Frontal cortex (tissue), 4 donors: ENCODE results near the gene KIF26B. TPM values are rescaled to one million over a fixed set of nuclear protein-coding genes. Genes with fewer than 3 reads are reported as not detected.

Experiments used
- DNase-seq, 2 donors: peaks; one replicate each; pipeline ENCODE4 v3.0.0; 2012; ENCODE audit warnings: low spot score in 2 of 2
- FAIRE-seq: peaks from 2 replicates; lab custom pipeline; 2012; peaks lifted over from hg19 to GRCh38; lab: Jason Lieb, UNC
- total RNA-seq: library from RNA; depleted of rRNA; stranded (reverse); fragments of >200 nt; gene quantifications from one replicate; pipeline ENCODE4 v1.2.3, GENCODE V29; 2014
- donor health status: control.
- donor health status: control.
- donor health status: control.

The KIF26B gene
- total RNA-seq, 1 donor from 2014 or later, result 11.4 TPM

- DNase-seq (no peak), FAIRE-seq (no peak)
These were observed 107.0 kb downstream of the KIF26B start for GRCh38 chr1:245261786-245262185.

GRCh38 chr1:245263529-245264095 is 108.8 kb downstream of the KIF26B start:
- DNase-seq (no peak), FAIRE-seq (no peak)

GRCh38 chr1:245264226-245264625 is 109.4 kb downstream of the KIF26B start:
- no peak for DNase-seq
- FAIRE-seq, result no peak

GRCh38 chr1:245266105-245266504 is 111.3 kb downstream of the KIF26B start:
- FAIRE-seq, result no peak

GRCh38 chr1:245270063-245270462 is 115.3 kb downstream of the KIF26B start:
- DNase-seq, result no peak
- no peak for FAIRE-seq

More at GRCh38 chr1:245266105-245266504, 111.3 kb downstream of the KIF26B start:
- DNase-seq, result no peak

- FAIRE-seq (no peak), DNase-seq (no peak)
These were observed 116.2 kb downstream of the KIF26B start for GRCh38 chr1:245270972-245271371.

DNA sequence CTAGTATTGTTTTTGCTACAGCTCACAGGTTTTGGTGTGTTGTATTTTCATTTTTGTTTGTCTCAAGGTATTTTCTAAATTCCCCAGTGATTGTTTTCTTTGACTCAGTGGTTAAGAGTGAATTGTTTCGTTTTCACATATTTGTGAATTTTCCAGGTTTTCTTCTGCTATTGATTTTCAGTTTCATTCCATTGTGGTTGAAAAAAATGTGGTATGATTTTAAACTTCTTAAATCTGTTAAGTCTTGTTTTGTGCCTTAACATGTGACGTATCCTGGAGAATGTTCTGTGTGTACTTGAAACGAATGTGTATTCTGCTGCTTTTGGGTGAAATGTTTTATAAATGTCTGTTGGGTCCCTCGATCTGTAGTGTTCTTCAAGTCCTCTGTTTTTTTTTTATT is 117.9 kb downstream of the KIF26B start:
- FAIRE-seq (no peak), DNase-seq (no peak)

DNA sequence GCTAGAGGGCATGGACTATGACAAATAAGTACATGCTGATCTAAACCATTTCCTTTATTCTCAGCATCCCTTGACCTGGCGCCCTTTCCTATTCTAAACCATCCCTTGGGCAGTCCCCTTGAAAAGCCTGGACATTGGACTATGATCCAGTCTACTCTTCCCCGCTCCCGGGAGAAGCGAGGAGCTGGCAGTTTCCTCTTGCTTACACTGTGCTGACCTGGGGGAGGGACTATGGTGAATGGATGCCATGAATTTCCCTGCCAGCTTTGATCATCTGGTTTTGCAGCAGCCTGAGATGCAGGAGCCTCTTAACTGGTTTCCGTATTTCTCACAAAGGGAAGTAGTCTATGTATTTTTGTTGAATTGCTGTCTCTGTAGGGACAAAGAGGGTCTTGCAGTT is 121.7 kb downstream of the KIF26B start:
- FAIRE-seq (no peak), DNase-seq (no peak)

- DNase-seq (no peak), FAIRE-seq (no peak)
These were observed 122.5 kb downstream of the KIF26B start for GRCh38 chr1:245277276-245277675.

DNA sequence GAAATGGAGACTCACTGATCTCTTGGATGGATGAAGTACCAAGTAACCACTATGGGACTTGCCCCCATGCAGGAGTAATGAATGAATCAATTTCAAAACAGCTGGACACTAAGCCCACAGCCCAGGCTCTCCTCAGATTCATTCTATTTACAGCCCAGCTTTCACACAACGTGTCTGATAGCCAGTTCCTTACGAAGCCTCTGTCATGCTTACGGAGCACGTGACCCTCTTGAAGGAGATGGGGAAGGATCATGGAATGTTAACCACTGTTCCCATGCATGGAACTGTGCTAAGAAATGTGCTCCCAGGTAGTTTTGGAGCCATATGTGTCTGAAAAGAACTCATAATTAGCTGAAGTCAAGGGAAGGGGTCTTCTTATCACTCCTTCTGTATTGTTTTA is 124.1 kb downstream of the KIF26B start:
- no peak for FAIRE-seq
- DNase-seq, result no peak

DNA sequence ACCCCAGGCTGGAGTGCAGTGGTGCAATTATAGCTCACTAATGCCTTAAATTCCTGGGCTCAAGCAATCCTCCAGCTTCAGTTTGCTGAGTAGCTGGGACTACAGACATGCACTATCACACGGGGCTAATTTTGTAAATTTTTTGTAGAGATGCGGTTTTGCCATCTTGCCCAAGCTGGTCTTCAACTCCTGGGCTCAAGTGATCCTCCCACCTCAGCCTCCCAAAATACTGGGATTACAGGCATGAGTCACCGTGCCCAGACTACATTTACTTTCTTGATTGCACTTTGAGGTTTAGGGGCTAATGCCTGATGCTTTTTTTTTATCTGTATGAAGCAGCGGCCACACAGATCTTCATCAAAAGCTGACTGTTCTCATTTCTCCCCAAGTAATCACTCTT is 124.6 kb downstream of the KIF26B start:
- no peak for FAIRE-seq
- DNase-seq, result no peak

DNA sequence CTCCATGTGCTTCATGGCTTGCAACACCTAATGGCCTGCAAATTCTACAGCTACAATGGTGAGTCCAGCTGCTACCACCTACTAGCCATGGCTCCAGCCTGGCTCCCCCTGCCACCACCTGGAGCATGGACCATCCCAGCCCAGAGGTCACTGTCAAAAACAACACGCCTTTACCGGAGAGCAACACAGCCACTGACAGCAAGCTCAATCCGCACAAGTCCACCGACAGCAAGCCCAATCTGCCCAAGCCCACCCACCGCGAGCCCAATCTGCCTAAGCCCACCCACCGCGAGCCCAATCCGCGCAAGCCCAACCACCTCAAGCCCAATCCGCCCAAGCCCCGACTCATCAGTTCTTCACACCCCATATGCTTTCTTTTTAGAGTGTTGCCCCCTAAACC is 128.2 kb downstream of the KIF26B start:
- DNase-seq (no peak), FAIRE-seq (no peak)

- FAIRE-seq (no peak), DNase-seq (no peak)
These were observed 130.4 kb downstream of the KIF26B start for GRCh38 chr1:245285168-245285567.

DNA sequence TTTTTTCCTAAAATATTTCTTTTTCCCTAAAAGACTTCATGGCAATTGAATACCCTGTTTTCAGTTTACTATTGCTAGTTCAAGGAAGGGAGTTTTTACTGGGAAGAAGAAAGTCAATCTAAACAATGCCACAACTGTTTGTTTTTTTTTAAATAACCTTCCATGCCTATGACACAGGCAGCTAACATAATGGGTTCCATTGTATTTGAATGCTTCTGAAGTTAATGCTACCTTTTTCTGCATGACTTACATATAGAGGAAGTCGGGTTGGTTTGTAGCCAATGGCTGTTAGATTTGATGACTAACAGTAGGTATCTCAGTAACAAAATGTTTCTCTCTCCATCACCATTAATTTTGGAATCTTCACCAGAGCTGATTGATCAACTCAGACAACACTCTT is 134.0 kb downstream of the KIF26B start:
- FAIRE-seq (no peak), DNase-seq (no peak)

DNA sequence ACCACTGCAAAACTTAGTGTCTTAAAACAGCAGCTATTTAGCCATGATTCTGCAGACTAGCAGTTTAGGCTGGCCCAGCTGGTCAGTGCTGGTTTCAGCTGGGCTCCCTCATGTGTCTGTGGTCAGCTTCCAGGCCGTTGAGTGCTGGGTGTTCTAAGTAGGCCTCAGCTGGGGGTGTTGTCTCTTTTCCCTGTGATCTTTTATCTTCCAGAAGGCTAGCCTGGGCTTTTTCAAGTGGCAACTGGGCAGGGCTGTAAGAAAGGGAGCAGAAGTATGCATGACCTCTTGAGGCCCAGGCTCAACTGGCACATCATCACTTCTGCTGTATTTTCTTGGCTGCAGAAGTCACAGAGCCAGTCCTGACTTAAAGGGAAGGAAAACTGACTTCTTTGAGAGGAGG is 136.1 kb downstream of the KIF26B start:
- FAIRE-seq (no peak), DNase-seq (no peak)

DNA sequence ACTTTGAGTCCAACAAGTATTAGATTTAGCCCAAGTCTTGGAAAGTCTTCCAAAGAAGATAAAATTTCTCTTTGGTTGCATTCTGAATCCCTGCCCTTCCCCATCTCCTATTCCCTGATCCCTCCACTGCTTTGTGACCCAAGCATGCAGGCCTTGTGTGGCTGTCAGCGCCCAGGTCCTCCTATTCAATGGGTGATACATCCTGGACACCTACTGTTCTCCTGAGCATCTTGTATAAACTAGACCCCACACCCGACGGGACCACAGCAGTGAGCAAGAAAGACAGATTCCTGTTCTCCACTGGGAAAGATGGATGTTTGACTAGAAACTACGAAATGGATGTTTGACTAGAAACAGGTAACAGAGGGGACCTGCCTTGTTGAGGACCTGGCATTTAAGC is 136.6 kb downstream of the KIF26B start:
- FAIRE-seq, result no peak
- no peak for DNase-seq

GRCh38 chr1:245292141-245292540 is 137.4 kb downstream of the KIF26B start:
- no peak for FAIRE-seq
- DNase-seq, result no peak

DNA sequence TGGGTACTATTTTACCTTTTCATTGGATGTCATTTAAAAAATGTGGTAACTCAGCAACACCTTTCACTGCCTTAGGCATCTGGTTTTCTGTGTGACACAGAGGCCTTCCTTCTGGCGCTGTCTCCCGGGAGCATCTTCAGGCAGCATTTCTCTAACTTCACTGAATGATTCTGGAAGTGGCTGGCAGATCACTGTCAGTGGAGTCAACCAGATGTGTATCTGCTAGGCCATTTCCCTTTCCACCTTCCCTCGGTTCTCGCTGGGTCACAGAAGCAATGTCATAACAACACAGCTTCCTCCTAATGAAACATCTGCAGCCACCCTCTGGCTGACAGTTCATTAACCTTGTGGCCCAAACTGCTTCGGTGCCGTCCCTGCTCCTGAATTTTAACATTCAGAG is 137.8 kb downstream of the KIF26B start:
- no peak for DNase-seq
- no peak for FAIRE-seq

DNA sequence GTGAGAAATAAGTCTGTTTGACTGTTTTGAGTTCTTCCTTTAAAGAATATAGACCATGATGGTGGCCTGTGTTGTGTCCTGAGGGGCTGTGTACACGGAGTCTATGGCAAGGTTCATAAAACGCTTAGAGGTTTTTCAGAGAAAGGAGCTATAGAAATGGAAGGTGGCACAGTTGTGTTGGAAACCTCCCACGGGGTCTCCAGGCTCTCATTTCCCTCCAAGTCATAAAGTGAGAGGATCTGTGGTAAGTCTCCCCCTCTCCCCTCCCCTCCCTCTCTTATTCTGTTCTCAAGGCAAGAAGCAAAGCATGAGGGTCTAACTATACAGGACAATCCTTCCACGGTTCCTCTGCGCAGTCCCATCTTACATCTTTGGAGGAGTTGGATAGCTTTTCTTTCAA is 139.2 kb downstream of the KIF26B start:
- FAIRE-seq, result no peak
- DNase-seq, result no peak

- FAIRE-seq (no peak), DNase-seq (peak; percentile 35 to 49)
These were observed 144.0 kb downstream of the KIF26B start for GRCh38 chr1:245298781-245299180.

GRCh38 chr1:245301162-245301580 is 146.4 kb downstream of the KIF26B start:
- FAIRE-seq (no peak), DNase-seq (no peak)

DNA sequence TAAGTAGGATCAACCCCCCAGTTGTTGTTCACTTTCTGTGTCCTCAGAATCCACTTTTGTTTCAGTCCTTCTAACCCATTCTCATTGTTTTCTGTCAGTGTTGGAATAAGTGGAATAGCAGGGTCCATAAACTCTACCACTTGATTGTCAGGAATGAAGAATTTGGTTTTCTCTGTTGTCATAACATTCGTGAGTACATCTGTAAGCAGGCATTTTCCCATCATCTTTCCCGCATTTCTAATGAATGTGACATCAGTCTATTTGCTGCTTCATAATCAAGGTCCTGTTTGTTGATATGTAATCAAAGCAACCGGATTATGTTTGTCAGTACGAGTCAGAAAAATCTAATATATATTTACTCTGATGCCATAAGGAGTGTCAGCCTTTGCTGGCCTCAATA is 147.1 kb downstream of the KIF26B start:
- no peak for DNase-seq
- no peak for FAIRE-seq

DNA sequence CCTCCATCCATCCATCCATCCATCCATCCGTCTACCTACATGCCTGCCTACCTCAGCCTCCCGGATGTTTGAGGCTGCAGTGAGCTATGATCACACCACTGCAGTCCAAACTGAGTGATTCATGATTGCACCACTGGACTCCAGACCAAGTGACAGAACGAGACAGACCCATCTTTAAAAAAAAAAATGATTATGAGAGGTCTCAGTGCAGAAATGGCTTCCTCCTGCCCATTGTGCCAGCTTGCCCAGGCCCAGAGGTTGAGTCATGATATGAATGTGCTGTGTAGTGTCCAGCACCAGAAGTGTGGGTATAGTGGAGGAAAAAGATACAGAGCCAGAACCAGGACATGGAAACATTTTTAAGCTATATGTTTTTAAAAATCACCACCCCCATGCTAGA is 149.9 kb downstream of the KIF26B start:
- no peak for DNase-seq
- no peak for FAIRE-seq
